Nasal cavity respiratory epithelium epithelial cell of viscerocranial mucosa (primary cell): Measurements from ENCODE around the gene NSMCE3. TPM values are rescaled to one million over a fixed set of nuclear protein-coding genes. Genes with fewer than 3 reads are reported as not detected.

Experiments
- total RNA-seq: library from RNA; depleted of rRNA; stranded (reverse); fragments of >200 nt; gene quantifications from 2 replicates; pipeline ENCODE4 v1.2.3, GENCODE V29; 2014

Gene NSMCE3
- total RNA-seq = 4.6 and 5.5 TPM in 2 replicates

DNA sequence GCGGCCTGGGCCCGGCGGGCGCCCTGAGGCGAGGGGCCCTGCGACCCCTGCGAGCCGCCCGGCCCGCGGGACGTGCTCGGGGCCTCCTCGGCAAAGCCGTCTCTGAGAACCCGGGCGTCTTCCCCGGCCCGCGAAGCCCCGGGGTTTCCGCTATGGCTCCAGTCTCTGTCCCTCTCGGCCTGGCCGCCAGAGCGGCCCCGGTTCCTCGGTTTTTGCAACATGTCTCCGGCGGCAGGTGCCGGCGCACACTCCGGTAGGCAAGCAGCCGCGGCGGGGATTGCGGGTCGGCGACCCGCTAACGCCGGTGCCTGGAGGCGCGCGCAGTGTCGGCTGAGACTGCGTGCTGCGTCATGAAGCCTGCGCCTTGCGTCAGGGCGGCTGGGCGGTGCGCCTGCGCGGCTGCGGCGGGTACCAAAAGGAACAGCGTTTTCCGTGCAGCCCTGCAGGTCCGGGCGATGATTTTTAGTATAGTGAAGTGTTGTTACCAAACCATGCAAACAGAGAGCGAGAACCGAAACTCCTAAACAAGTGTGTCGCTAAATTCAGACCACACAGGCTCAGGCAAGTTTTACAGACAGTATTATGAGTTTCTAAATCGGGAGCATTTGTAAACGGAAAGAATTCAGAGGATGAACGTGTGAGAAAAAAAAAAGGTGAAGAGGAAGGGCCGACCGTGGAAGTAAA is at the start of gene NSMCE3:
TSS of gene NSMCE3 (minus strand) at position 338 of the 684 bp plus-strand sequence. CDS start at position 221, 117 bp downstream.

